Muscle of arm (tissue), 12 donors: ENCODE data around the gene HOXD9. TPM values are rescaled to one million over a fixed set of nuclear protein-coding genes. Genes with fewer than 3 reads are reported as not detected.
A peak's percentile ranks its signal among the peaks of the same experiment; 100 is the strongest.

Experiments
- DNase-seq: peaks from one replicate; pipeline ENCODE4 v3.0.0-alpha.2; 2013
- polyA plus RNA-seq, 12 donors: library from polyadenylated mRNA; unstranded; fragments of 120-200 nt; gene quantifications; one replicate each; pipeline ENCODE4 v1.2.1, GENCODE V29; 2013; ENCODE audit not compliant: insufficient read length in 12 of 12

The HOXD9 gene
- polyA plus RNA-seq, 12 donors, result 3.5 to 12.5 (median 6.0) TPM; not detected in 1

DNA sequence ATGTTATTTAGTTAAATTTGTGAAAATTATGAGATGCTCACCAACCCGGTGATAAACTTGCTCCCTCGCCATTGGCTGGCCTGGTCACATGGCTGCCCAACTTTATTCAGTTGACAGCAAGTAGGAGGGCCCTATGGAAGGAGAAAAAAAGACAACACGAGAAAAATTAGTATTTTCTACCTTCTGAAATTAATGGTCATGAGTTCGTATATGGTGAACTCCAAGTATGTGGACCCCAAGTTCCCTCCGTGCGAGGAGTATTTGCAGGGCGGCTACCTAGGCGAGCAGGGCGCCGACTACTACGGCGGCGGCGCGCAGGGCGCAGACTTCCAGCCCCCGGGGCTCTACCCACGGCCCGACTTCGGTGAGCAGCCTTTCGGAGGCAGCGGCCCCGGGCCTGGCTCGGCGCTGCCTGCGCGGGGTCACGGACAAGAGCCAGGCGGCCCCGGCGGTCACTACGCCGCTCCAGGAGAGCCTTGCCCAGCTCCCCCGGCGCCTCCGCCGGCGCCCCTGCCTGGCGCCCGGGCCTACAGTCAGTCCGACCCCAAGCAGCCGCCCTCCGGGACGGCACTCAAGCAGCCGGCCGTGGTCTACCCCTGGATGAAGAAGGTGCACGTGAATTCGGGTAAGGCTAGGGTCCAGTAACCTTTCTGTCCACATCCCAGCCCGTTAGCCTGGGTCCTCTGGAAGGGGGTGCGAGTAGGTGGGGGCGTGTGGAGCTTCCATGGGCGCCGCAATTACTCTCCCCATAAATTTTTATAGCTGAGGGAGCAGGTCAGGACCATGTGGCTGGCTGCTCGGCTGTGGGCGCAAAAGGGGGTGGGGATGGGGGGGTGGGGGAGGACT is 29.1 kb downstream of the HOXD9 start, which contains the start of gene HOXD4:
Gene HOXD4 (plus strand): TSS at position 109 of the 846 bp plus-strand sequence. CDS start 84 bp downstream, at position 193.
- no peak for DNase-seq

DNA sequence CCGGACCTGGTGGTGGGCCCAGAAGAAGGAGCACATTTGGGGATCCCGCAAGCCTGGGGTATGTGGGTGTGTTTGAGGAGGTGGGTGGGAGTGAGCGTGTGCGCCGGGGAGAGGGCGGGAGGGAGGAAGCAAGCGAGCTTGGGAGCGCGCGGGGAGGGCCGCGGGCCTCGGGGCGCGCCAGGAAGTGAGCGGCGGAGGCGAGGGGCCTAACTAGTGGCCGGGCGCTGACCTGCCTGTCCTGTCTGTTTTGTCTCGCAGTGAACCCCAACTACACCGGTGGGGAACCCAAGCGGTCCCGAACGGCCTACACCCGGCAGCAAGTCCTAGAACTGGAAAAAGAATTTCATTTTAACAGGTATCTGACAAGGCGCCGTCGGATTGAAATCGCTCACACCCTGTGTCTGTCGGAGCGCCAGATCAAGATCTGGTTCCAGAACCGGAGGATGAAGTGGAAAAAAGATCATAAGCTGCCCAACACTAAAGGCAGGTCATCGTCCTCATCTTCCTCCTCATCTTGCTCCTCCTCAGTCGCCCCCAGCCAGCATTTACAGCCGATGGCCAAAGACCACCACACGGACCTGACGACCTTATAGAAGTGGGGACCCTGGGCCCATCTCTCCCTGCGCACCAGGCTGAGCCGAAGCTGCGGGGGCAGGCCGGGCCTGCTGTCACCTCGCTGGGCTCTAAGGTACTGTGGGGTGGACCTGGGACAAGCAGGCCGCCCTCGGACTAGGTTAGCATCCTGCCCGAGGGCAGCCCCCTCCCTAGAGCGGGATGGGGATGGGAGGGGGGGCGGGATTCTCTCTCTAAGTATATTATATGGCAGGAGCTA is 30.0 kb downstream of the HOXD9 start:
- DNase-seq, result no peak

DNA sequence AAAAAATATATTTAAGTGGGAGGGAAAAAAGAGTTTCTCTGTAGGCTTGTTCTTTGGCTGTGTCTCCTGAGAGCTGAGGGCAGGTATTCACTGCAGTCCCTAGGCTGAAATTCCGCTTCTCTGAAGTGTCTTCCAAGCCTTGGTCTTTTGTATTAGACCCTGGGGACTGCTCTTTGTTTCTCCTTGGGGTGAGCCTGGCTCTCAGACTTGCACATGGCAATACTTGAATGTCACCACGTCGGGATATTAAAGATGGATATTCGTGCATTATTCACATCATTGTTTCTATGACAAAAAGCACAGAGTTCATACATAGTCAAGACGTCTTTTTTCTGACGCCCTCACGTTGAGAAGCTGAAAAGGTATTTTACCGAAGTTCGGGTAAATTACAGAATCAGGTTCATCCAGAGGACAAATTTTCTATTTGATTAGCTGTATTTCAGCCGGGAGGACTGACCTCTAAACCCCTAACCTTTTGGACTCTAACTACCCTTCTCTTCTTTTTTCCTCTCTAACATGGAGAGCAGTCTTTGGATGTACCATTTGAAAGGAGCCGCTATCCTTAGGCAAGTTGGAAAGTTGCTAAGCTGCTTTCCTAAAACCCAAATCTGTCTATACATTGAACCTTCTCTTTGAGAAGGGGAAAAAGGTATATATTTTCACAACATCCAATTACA is 32.2 kb downstream of the HOXD9 start:
- no peak for DNase-seq

DNA sequence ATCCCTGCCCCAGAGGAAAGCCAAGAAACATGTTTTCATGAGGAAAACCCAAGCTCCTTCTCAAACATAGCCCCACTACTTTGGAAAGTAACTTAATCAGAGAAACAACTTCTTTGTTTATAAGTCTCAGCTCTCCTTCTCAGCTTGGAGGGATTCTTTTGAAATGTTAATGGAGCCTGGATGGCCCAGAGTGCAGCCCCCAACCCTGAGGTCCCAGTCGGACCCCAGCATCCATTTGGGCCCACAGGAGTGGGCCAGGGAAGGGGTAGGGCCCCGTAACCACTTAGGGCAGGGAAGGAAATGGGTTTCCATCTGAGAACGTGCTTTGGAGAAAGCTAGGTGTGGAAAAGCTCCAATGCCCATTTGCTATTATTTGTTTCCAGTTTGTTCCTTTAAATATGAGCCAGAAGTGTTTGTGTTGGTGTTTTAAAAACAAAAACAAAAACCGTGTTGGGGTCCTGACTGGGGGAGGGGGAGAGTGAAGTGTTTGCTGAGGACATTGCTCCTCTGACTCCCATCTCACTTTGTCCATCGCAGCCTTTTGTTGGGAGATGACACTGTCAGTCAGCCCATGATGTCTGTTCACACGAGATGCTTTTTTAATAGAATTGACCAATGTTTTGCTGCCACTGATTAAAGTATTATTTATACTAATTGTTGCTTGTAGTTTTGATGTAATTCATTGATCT is 33.0 kb downstream of the HOXD9 start:
- no peak for DNase-seq

DNA sequence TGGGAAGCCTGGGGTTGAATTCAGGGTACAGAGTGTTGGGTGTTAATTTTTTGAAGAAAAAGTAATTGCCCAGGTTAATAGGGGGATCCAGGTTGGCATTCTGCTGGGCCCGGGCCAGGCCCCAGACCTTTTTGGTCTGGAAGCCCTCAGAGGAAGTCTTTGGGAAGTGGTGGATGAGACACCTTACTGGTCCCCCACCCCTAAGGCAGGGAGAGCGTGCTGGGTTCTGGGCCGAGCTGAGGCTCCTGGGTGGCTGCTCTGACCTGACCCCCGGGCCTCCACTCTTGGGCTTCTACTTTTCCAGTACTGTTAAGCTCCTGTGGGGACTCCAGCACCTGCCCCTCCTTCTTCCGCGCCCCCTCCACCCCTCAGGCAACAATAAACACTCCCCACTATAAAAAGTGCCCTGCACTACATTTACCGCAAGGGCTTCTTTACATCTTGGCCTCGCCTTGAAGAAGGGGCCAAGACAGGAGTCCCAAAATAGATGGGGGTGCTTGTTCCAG is 33.8 kb downstream of the HOXD9 start:
- DNase-seq, result no peak

DNA sequence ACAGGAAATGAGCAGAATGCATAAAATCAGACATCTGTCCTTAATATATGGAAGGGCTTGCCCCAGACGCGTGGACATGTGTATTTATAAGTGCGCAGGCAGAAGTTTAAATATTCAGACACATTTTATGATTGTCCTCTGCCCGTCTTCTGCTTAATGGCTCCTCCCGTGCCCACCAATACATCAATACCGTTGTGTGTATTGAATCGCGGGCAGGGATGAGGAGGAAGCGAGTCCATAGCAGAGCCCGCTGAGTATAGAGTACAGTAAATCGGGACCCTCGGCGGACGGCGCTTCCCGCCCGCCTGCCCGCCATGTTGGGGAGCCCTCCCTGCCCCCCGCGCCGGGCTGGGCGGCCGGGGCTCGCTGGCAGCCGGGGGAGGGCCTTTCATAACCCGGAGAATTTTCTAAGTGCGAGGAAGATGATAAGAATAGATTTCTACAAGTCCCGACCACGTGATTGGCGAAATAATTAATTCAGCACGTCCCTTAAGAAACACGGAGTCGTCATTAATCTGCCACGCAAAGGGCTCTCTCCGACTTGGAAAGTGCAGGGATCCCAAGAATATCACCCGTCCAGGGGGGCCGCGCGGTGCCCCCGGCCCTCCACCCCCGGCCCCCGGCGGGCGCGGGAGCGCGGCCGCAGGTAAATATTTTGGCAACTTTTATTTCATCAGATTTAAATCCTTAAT is 34.4 kb downstream of the HOXD9 start, which contains the start of gene HOXD3:
Gene HOXD3 (plus strand): TSS at position 501 of the 692 bp plus-strand sequence. CDS start 11,808 bp downstream, outside the sequence.
- DNase-seq, result no peak

DNA sequence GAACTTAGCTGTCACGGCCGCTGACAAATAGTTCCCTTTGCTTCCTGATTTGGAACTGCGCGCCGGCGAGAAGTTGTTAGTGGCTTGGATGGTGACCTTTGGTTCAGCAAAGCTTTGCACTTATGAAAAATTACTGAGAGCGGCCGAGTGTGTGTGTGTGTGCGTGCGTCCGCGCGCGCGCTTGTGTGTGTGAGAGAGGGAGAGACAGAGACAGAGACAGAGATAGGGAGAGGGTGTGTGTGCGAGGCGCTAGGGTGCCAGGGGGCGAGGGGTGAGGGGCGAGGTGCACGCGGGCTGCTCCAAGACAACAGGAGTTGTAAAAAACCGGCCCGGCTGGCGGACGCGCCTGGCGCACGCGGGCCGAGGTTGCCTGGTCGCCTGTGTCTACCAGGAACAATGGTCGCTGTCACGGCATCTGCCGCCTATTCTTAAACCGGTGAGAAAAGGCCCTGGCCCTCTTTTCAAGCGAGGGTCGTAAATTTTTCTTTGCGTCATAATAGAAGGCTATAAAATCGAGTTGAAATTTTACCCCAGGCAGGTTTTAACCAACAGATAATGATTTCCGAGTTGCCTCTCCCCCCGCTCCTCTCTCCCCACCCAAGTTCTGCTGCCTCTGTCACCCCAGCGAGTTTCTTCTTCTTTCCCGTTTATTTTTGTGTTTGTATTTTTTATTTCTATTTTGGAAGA is 35.1 kb downstream of the HOXD9 start:
- DNase-seq, result no peak

DNA sequence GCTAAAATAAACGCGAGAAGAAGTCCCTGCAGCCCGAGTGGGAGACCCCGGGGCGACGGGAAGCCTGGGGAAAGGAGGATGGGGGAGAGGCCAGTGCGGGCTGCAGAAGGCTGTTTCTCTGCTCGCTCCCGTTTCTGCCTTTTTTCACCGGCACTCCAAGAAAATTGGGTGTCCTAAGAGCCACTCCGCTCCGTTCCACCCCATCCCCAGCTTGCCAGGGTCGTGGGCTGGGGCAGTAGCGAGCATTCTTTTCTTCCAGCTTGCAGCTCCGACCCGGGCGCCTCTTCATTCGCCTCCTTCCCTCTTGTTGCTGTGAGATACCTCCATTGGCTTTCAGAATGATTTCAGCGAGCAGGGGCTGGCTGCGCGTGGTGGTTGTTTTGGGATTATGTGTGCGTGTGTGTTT is 35.7 kb downstream of the HOXD9 start:
- no peak for DNase-seq

DNA sequence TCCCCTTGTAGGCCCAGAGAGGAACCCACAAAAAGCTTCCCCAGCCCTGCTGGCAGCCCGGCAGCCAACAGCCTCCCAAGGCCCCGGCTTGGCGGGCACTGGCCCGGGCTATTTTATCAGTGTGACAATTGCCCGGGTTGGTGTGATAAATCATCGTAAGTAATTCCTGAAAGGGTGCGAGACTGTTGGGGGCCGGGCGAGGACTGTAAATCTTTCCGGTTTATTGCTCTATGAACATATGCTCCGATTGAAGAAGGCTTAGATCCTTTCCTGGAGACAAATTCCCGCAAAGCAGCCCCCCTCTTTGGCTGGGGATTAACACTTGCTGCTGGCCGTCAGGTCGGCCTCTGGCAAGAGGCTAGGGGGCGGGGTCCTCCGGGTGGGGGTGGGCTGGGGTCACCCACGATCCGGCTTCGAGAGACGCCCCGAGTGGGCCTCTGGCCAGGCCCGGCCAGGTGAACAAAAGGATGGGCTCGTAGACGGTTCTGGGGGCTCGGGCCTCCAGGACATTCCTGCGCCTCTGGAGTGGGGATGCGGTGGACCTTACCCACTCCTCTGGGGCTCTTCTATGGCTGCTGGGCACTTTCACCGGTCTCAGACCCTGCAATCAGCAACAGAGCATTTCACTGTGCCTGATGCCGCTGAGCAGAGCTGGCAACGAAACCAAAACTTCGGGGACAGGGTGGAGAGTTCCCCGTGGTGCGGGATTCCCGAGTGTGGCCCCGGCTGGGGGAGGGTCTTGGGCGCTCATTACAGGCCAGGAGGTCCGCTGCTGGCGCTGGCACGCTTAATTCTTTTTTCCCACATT is 36.5 kb downstream of the HOXD9 start:
- no peak for DNase-seq

DNA sequence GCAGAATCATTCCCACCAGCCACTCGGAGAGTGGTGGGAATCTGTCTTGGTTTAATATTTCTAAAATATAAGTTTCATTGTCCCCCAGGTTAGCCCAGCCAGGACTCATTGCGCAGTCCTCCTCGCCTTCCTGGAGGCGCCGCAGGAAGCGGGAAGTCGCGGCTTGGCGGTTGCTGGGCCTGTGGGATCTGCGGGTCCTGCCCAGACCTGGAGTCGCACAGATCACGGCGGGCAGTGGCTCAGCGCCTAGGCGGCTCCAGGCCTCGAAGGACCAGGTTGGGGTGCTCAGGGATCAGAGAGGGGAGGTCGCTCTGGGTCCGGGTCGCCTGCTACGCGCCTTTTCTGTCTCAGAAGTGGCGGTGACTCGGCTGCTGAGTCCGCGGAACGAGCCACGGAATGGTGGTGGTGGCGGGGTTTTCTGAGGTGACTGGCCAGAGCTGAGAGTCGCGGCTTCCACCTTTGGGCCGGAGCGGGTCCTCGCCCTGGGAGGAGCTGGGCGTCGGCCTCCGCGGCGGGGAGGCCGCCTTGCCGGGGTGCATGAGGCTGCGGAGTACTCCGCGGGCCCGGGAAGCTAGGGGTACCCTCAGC is 37.2 kb downstream of the HOXD9 start:
- DNase-seq, result no peak

DNA sequence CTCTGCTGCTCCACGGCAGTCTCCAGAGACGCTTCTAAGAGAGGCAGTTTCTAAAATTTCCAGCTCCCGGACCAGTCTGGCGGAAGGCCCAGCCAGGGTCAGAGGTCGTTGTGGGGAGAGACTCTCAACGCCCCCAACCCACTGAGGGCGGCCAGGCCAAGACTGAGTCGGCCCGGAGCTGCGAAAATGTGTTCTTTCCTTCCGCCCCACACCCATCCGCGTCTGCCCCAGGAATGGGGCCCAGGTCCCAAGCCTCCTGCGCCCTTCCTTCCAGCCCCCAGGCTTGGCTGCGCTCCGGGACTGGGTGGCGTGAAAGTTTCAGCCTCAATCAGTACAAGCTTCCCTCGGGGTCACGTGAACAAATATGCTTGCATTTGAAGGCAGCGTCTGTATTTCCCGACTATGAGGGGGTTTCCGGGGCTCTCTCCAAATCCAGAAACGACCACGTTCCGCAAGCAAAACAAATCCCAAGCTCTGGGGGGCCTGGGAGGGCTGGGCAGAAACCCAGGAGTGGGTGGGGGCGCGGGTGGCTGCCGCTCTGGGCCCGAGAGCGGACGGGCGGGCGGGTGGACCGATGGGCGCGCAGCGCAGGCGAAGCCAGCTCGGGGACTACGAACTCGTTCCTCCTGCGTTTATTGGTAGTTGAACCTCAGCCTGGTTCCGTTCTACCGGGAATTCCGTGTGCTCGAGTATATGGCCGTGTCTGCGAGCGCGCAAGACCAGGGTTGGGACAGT is 37.9 kb downstream of the HOXD9 start:
- DNase-seq, result peak; percentile 49

DNA sequence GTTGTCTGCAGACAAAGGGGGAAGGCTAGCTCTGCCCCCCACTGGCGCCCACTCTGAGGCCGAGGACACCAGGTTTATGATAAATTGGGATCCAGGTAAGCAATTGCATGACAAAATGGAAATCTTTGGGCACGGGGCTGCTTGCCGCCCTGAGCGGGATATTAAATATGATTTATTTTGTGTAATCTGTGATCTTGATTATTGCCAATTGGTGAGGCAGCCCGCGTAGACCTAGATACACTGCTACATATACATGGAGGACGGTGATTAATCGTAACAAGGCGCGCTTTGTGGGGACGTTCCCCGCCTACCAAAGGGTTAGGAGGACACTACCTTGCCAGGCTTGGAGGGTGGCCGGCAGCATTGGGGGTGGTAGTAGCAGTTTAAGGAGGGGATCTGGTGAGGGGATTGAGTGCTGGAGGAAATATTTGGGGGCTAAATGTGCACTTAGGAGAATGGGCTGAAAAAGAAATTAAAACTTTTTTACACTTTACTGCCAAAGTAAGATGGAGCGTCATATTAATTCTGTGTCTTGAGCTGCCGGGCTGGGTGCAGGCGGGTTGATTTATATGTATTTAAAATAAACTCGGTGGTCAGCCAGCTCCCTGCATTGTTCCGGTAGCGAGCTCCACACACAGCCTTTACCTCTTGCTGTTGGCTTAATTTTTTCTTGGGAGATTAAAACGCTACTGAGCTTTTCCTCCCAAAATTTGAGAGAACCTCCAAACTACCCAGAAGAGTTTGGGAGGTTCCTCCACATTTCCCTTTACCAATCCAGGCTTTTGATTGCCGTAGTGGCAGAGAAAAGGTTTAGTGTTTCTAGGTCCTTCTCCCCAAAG is 38.7 kb downstream of the HOXD9 start:
- no peak for DNase-seq

DNA sequence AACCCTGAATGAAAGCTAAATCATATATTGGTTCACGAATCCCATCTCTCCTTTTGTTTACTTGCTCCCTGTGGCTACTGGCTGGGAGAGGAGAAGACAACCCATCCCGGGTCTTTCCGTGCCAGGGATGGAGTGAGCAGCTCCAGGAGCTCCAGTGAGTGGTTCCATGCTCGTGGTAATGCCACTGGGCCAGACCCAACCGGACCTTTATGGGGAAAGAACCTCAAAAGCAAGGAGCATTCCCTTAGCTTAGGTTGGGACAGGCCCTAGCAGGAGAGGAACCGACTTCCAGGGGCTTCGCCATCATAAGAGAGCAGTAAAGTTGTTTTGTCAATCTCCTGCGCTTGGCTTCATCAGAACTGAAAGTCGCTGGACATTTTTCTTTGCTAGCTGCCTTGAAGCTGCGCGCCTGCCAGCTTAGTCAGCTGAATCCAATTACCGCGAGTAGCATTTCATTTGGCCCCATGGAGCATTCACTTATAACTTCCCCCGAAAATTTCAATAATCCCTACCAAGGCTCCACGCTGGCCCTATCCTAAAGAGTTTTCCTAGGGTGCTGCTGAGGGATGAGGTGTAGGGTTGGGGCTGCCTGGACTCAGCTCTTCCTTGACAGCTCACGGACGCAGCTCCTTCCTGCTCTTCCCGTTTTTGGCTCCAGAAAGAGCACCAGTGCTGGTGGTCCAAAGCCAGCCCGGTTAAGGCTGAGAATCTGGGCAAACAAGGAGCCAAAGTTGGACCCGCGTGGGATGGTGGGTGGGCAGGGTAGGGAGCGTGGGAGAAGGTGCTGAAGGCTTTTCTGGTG is 39.5 kb downstream of the HOXD9 start:
- peak; percentile 83 for DNase-seq

DNA sequence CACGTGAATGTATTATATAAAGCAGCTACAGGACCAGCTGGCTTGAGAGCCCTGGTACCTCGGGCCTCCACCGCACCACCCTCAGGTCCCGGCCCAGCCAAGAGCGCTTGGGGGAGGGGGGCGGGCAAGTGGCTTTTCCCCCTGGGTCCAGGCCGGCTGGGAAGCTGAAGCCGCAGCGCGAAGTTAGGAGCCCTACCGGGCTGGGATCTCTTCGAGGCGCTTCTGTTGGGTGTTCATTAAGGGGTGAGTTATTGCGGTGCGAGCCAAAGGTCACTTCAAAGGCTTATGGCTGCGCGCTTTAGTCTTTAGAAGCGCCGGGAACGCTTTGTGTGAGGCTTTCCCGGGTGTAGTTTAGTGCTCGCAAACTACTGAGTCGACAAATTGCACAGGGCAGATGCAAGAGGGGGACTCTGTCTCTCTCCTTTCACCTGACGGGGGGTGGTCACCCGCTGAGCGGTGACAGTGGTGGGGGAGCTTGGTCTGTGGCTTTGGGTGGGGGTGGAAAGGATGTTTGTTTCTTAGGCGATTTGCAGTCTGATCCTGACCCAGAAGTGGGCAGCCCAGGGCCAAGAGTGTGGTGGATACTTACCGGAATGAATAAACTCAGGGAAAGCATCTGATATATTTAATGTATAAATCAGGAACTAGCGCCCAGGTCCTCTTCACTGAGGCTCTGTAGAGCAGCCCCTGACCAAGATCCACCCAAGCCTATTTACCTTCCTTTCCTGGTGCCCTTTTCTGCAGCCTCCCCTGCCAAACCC is 40.6 kb downstream of the HOXD9 start:
- DNase-seq, result no peak

DNA sequence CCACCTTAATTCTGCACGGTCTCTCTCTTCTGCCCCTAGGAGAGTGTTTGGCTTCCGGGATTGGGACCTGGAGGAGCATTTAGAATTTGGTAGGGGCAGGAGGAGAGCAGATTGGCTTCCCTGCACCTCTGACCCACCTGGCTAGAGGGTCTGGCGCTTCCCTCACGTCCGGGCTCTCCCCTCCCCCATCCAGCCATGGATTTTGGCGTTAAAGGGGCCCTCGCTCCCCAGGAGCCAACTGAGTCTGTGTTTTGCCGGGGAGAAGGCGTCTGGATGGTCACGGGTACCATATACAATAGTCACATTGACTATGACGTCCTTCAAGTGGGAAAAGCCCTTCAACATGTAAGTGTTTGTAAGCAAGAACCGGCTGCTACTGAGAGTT is 41.1 kb downstream of the HOXD9 start:
- no peak for DNase-seq
